HEK293 (cell line): Measurements from ENCODE around the gene NEURL1.

Experiments used
- PBX3 ChIP-seq: sonication (generic); formaldehyde crosslinking; IDR thresholded peaks from 2 replicates; pipeline ENCODE4 v1.8.1; 2022; ENCODE audit warnings: mild to moderate bottlenecking, moderate library complexity, missing genetic modification reagents
- PRDM1 ChIP-seq: fragments of 450-650 bp; formaldehyde crosslinking; IDR thresholded peaks from 2 replicates; pipeline ENCODE4; 2016; ENCODE audit warnings: missing biosample characterization, missing genetic modification characterization
- REST ChIP-seq: fragments of 450-650 bp; formaldehyde crosslinking; IDR thresholded peaks from 2 replicates; pipeline ENCODE4 v1.5.1; 2016; ENCODE audit warnings: missing biosample characterization, missing genetic modification characterization
- SALL2 ChIP-seq: fragments of 450-650 bp; formaldehyde crosslinking; IDR thresholded peaks from 2 replicates; pipeline ENCODE4 v1.5.0; 2017; ENCODE audit warnings: missing biosample characterization, mild to moderate bottlenecking, missing genetic modification characterization, borderline replicate concordance
- YY1 ChIP-seq: fragments of 450-650 bp; formaldehyde crosslinking; IDR thresholded peaks from 2 replicates; pipeline ENCODE4 v1.5.1; 2018; ENCODE audit warnings: missing biosample characterization, missing genetic modification characterization
- ZBTB21 ChIP-seq: fragments of 450-650 bp; formaldehyde crosslinking; IDR thresholded peaks from 2 replicates; pipeline ENCODE4 v1.5.1; 2017; ENCODE audit warnings: missing biosample characterization, missing genetic modification characterization
- ZBTB49 ChIP-seq: fragments of 450-650 bp; formaldehyde crosslinking; IDR thresholded peaks from 2 replicates; pipeline ENCODE4 v1.5.1; 2016; ENCODE audit warnings: missing biosample characterization, missing genetic modification characterization, low read depth
- ZNF121 ChIP-seq: fragments of 450-650 bp; formaldehyde crosslinking; IDR thresholded peaks from 2 replicates; pipeline ENCODE4 v1.5.1; 2016; ENCODE audit warnings: missing biosample characterization, missing genetic modification characterization
- ZNF623 ChIP-seq: fragments of 450-650 bp; formaldehyde crosslinking; IDR thresholded peaks from 2 replicates; pipeline ENCODE4 v1.5.1; 2016; ENCODE audit warnings: missing biosample characterization, missing genetic modification characterization
- TF ChIP-seq, protein P1 (sequence below): fragments of 450-650 bp; formaldehyde crosslinking; IDR thresholded peaks from 2 replicates; pipeline ENCODE4 v1.5.1; 2016; ENCODE audit warnings: missing biosample characterization, missing genetic modification characterization
- TF ChIP-seq, protein P2 (sequence below): fragments of 450-650 bp; formaldehyde crosslinking; IDR thresholded peaks from 2 replicates; pipeline ENCODE4 v1.5.1; 2016; ENCODE audit warnings: missing biosample characterization, missing genetic modification characterization

DNA sequence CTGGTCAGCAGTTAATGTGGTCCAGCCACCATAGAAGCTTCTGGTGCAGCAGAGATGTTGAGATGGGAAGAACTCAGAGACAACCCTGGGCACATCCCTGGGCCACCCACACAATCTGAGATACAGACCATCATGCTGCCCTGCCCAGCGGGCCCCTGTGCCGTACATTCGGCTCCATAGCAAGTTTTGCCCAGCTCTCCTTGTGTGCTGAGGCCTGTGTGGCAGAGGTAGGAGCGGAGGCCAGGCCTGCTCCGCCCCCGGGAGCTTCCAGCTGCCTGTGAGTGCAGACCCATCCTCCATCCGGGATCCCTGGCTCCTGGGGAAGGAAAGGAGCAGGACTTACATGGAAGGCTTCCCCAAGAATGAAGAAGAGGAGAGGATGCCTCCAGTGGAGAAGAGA, 140.3 kb downstream of the NEURL1 start:
- TF ChIP-seq, protein P1, sequence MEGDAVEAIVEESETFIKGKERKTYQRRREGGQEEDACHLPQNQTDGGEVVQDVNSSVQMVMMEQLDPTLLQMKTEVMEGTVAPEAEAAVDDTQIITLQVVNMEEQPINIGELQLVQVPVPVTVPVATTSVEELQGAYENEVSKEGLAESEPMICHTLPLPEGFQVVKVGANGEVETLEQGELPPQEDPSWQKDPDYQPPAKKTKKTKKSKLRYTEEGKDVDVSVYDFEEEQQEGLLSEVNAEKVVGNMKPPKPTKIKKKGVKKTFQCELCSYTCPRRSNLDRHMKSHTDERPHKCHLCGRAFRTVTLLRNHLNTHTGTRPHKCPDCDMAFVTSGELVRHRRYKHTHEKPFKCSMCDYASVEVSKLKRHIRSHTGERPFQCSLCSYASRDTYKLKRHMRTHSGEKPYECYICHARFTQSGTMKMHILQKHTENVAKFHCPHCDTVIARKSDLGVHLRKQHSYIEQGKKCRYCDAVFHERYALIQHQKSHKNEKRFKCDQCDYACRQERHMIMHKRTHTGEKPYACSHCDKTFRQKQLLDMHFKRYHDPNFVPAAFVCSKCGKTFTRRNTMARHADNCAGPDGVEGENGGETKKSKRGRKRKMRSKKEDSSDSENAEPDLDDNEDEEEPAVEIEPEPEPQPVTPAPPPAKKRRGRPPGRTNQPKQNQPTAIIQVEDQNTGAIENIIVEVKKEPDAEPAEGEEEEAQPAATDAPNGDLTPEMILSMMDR (tag by site-specific recombination): no peak
- TF ChIP-seq ZBTB21 (tag by site-specific recombination) (no peak), PBX3 (no peak), ZBTB49 (tag by site-specific recombination) (no peak), ZNF121 (tag by site-specific recombination) (no peak), ZNF623 (tag by site-specific recombination) (no peak), PRDM1 (tag by site-specific recombination) (no peak), SALL2 (tag by site-specific recombination) (no peak), YY1 (no peak), REST (tag by site-specific recombination) (no peak)
- TF ChIP-seq, protein P2, sequence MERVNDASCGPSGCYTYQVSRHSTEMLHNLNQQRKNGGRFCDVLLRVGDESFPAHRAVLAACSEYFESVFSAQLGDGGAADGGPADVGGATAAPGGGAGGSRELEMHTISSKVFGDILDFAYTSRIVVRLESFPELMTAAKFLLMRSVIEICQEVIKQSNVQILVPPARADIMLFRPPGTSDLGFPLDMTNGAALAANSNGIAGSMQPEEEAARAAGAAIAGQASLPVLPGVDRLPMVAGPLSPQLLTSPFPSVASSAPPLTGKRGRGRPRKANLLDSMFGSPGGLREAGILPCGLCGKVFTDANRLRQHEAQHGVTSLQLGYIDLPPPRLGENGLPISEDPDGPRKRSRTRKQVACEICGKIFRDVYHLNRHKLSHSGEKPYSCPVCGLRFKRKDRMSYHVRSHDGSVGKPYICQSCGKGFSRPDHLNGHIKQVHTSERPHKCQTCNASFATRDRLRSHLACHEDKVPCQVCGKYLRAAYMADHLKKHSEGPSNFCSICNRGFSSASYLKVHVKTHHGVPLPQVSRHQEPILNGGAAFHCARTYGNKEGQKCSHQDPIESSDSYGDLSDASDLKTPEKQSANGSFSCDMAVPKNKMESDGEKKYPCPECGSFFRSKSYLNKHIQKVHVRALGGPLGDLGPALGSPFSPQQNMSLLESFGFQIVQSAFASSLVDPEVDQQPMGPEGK (tag by site-specific recombination): no peak
